Stimulated activated CD8-positive, alpha-beta memory T cell treated with anti-CD3 and anti-CD28 coated beads, Interleukin-15, amount 100 ng/mL, for 4 hours (primary cell): ENCODE measurements around the gene PRADC1.

ENCODE experiments used
- DNase-seq, 2 donors: peaks; one replicate each; pipeline ENCODE4 v3.0.0-alpha.2; 2020; ENCODE audit warnings: low read depth in 2 of 2

Gene PRADC1

GRCh38 chr2:73235315-73236028, 2.4 kb upstream of the PRADC1 start:
- DNase-seq, result no peak

- DNase-seq, result peak; percentile 71 to 83
Measured at GRCh38 chr2:73233932-73234832, 1.1 kb upstream of the PRADC1 start, which contains the start of gene CCT7. Gene CCT7 (plus strand): TSS chr2:73234308. CDS start chr2:73234379, 71 bp downstream.

- no peak for DNase-seq
Measured at GRCh38 chr2:73232403-73233153, 461 bp downstream of the PRADC1 start.

GRCh38 chr2:73228631-73229030, 4.4 kb downstream of the PRADC1 start:
- no peak for DNase-seq

- no peak for DNase-seq
Measured at GRCh38 chr2:73227086-73227485, 6.0 kb downstream of the PRADC1 start.

GRCh38 chr2:73225513-73226360, 7.3 kb downstream of the PRADC1 start:
- no peak for DNase-seq

- no peak for DNase-seq
Measured at GRCh38 chr2:73223821-73224220, 9.2 kb downstream of the PRADC1 start.

- DNase-seq, result no peak
Measured at GRCh38 chr2:73218298-73218697, 14.7 kb downstream of the PRADC1 start.

- no peak for DNase-seq
Measured at GRCh38 chr2:73217826-73218225, 15.2 kb downstream of the PRADC1 start.

GRCh38 chr2:73217160-73217559, 15.9 kb downstream of the PRADC1 start:
- no peak for DNase-seq

- DNase-seq, result no peak
Measured at GRCh38 chr2:73215254-73215653, 17.8 kb downstream of the PRADC1 start.

- peak; percentile 81 to 87 for DNase-seq
Measured at GRCh38 chr2:73214120-73215035, 18.7 kb downstream of the PRADC1 start, which contains the start of gene SMYD5. Gene SMYD5 (plus strand): TSS chr2:73214245. CDS start chr2:73214267, 22 bp downstream.

GRCh38 chr2:73212448-73213176, 20.4 kb downstream of the PRADC1 start:
- peak; percentile 42 to 52 for DNase-seq

GRCh38 chr2:73212098-73212447, 21.0 kb downstream of the PRADC1 start:
- no peak for DNase-seq

GRCh38 chr2:73210696-73211095, 22.3 kb downstream of the PRADC1 start:
- DNase-seq, result no peak

- no peak for DNase-seq
Measured at GRCh38 chr2:73210019-73210418, 23.0 kb downstream of the PRADC1 start.

- no peak for DNase-seq
Measured at GRCh38 chr2:73208258-73208657, 24.8 kb downstream of the PRADC1 start.

- no peak for DNase-seq
Measured at GRCh38 chr2:73205611-73206010, 27.4 kb downstream of the PRADC1 start.

GRCh38 chr2:73203055-73203681, 29.9 kb downstream of the PRADC1 start:
- no peak for DNase-seq
